DND-41 (cell line): ENCODE data around the gene S100A2.
"Not testable (repeated sequence)": the region's sequence is repeated elsewhere in the genome, so short reads cannot be mapped to it uniquely, and the experiment has no call there.

Experiments used
- ATAC-seq: fragments of 200-7000 bp; cut with Tn5 transposase; 3 replicates; pipeline ENCODE4 v1.9.1; 2021; ENCODE audit warnings: low read depth; ENCODE audit not compliant: insufficient read depth
- DNase-seq: peaks from one replicate; pipeline ENCODE4 v3.0.0-alpha.2; 2020
- H2AFZ ChIP-seq: 2 replicates; pipeline ENCODE4 v1.6.0; 2012; ENCODE audit warnings: low read depth, low read length
- H3K27ac ChIP-seq: 2 replicates; pipeline ENCODE4 v1.5.1; 2012; ENCODE audit warnings: low read length, inconsistent platforms
- H3K27me3 ChIP-seq: fragments of 200-600 bp; sonication (generic); 2 replicates; pipeline ENCODE4 v1.6.0; 2012; ENCODE audit warnings: low read length, mild to moderate bottlenecking, inconsistent platforms; ENCODE audit not compliant: insufficient read depth, poor library complexity
- H3K36me3 ChIP-seq: 2 replicates; pipeline ENCODE4 v1.5.1; 2012; ENCODE audit warnings: low read length, inconsistent platforms; ENCODE audit not compliant: insufficient read depth
- H3K4me1 ChIP-seq: 2 replicates; pipeline ENCODE4 v1.5.1; 2012; ENCODE audit warnings: mild to moderate bottlenecking, low read length; ENCODE audit not compliant: insufficient read depth
- H3K4me2 ChIP-seq: 2 replicates; pipeline ENCODE4 v1.6.0; 2012; ENCODE audit warnings: mild to moderate bottlenecking, moderate library complexity, low read length, inconsistent platforms; ENCODE audit not compliant: insufficient read depth
- H3K4me3 ChIP-seq, 2 experiments: fragments of 200-600 bp in 1 of 2; shearing (Covaris generic) in 1 of 2; 2 replicates each; pipeline ENCODE4 v1.5.1; 2012 to 2016; ENCODE audit warnings: inconsistent platforms in 2 of 2, low read length in 2 of 2, mild to moderate bottlenecking in 2 of 2, low read depth in 1 of 2, moderate library complexity in 1 of 2
- H3K79me2 ChIP-seq: 2 replicates; pipeline ENCODE4 v1.6.0; 2012; ENCODE audit warnings: low read length, inconsistent platforms; ENCODE audit not compliant: insufficient read depth
- H3K9ac ChIP-seq: 2 replicates; pipeline ENCODE4 v1.6.0; 2012; ENCODE audit warnings: low read depth, mild to moderate bottlenecking, inconsistent platforms, low read length, moderate library complexity
- H3K9me3 ChIP-seq: 2 replicates; pipeline ENCODE4 v1.5.1; 2012; ENCODE audit warnings: low read length, moderate library complexity, mild to moderate bottlenecking, inconsistent platforms; ENCODE audit not compliant: insufficient read depth, severe bottlenecking
- H4K20me1 ChIP-seq: 2 replicates; pipeline ENCODE4 v1.6.0; 2012; ENCODE audit warnings: low read length; ENCODE audit not compliant: insufficient read depth
- EZH2 ChIP-seq: IDR thresholded peaks from 3 replicates; pipeline ENCODE4 v1.6.1; 2012; ENCODE audit warnings: borderline replicate concordance, low read depth, mild to moderate bottlenecking, moderate library complexity, low read length, inconsistent platforms; ENCODE audit not compliant: severe bottlenecking
- TF ChIP-seq, protein P1 (sequence below): IDR thresholded peaks from 2 replicates; pipeline ENCODE4 v1.5.1; 2012; ENCODE audit warnings: borderline replicate concordance, low read length, moderate library complexity, mild to moderate bottlenecking; ENCODE audit not compliant: poor library complexity, severe bottlenecking; ENCODE audit errors: extremely low read depth

S100A2 gene

DNA sequence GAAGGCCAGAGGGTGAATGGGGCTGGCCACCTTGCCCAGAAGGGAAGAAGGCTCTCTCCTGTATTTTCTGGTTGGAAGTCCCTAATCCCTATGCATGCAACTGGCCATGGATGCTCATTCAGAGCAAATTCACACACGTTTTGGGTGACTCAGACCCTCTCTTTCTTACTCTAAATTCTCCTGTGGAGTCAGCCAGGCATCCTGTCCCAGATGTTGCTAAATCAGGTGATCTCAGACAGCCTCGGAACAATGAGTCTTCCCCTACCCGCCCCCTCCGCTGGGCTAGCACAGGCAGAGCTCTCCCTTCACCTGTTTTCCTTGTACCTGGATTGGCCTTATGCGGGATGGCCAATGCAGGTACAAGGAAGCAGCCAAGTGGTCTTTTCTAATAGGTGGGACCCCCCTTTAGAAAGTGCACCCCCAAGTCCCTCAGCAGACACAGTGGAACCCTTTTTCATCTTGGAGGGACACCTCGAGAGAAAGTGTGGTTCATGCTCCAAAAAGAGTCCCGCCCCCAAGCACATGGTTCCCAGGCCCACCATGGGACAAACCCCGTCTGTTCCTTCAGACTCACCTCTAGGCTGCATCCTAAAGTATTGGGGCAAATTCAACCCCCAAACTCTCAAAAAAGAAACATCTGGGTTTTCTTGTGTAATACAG lies 38.5 kb downstream of the S100A2 start:
- Histone ChIP-seq H3K9me3 (no peaks in the 10 kb centered on the region), H4K20me1 (no peaks in the 10 kb centered on the region), H3K79me2 (no peaks in the 10 kb centered on the region), H3K4me1 (peaks cover 8% of the 10 kb centered on the region), H2AFZ (no peak overlapping the region), H3K27ac (no peak overlapping the region), H3K9ac (no peak overlapping the region), H3K4me2 (no peak overlapping the region), H3K4me3 (no peak overlapping the region), H3K36me3 (no peaks in the 10 kb centered on the region), H3K27me3 (peaks cover 5% of the 10 kb centered on the region)
- DNase-seq (no peak), ATAC-seq (no peak)
- TF ChIP-seq EZH2: no peak
- TF ChIP-seq, protein P1, sequence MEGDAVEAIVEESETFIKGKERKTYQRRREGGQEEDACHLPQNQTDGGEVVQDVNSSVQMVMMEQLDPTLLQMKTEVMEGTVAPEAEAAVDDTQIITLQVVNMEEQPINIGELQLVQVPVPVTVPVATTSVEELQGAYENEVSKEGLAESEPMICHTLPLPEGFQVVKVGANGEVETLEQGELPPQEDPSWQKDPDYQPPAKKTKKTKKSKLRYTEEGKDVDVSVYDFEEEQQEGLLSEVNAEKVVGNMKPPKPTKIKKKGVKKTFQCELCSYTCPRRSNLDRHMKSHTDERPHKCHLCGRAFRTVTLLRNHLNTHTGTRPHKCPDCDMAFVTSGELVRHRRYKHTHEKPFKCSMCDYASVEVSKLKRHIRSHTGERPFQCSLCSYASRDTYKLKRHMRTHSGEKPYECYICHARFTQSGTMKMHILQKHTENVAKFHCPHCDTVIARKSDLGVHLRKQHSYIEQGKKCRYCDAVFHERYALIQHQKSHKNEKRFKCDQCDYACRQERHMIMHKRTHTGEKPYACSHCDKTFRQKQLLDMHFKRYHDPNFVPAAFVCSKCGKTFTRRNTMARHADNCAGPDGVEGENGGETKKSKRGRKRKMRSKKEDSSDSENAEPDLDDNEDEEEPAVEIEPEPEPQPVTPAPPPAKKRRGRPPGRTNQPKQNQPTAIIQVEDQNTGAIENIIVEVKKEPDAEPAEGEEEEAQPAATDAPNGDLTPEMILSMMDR: no peak

DNA sequence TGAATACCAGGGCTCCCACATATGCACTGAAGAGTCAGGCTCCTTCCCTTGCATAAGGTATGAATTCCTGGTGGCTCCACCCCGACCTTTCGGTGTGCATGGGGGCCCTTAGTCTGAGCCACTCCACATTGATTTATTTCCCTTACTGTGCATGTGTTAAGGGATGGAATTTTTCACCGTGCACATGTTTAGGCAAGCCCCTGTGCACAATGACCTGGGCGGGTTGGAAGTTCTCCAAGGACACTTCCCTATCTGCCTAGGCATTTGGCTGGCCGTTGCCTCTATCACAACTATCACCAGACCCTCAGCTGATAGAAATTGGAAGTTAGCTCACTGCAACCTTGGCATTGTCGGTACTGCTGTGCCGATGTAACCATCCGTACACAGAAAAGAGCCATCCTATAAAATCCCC lies 39.5 kb downstream of the S100A2 start:
- DNase-seq: no peak
- ATAC-seq: no peak
- H2AFZ ChIP-seq: no peak overlapping the region

DNA sequence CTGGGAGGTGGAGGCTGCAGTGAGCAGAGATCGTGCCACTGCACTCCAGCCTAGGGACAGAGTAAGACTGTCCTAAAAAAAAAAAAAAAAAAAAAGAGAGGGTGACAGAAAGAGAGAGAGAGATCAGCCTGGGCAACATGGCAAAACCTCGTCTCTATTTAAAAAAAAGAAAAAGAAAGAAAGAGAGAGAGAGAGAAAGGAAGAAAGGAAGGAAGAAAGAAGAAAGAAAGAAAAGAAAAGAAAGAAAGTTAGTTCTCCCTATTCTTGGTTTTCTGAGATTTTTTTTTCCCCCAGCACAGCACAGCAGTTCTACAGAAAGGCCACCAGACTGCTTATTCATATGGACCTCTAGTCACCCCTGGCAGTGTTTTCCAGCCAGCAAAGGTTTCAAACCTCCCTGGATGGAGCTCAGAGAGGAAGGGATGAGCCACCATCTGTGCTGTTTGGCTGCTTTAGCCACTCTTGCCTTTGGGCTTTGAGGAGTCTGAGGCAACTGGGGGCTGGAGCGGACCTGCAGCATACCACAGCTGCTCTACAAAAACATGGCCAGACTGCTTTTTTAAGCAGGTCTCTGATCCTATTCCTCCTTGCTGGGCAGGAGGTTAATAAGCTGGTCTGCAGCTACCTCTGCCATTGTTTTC lies 40.4 kb downstream of the S100A2 start:
- Histone ChIP-seq H3K4me3 (no peak overlapping the region), H2AFZ (no peak overlapping the region), H3K9ac (no peak overlapping the region), H3K27ac (no peak overlapping the region), H3K4me1 (no peaks in the 10 kb centered on the region), H3K27me3 (peaks cover 3% of the 10 kb centered on the region), H4K20me1 (no peaks in the 10 kb centered on the region), H3K79me2 (no peaks in the 10 kb centered on the region), H3K4me2 (no peak overlapping the region), H3K36me3 (no peaks in the 10 kb centered on the region), H3K9me3 (no peaks in the 10 kb centered on the region)
- TF ChIP-seq EZH2: no peak
- TF ChIP-seq, protein P1: no peak
- DNase-seq (no peak), ATAC-seq (no peak)

More for the DNA sequence above, 39.5 kb downstream of the S100A2 start:
- no peak overlapping the region for H3K4me3 ChIP-seq
- H3K4me1 ChIP-seq: no peaks in the 10 kb centered on the region
- TF ChIP-seq, protein P1: no peak
- no peak for TF ChIP-seq EZH2
- H3K36me3 ChIP-seq: no peaks in the 10 kb centered on the region
- H3K9me3 ChIP-seq: no peaks in the 10 kb centered on the region
- H3K9ac ChIP-seq: no peak overlapping the region
- peaks cover 5% of the 10 kb centered on the region for H3K27me3 ChIP-seq
- H3K79me2 ChIP-seq: no peaks in the 10 kb centered on the region
- H4K20me1 ChIP-seq: no peaks in the 10 kb centered on the region
- no peak overlapping the region for H3K27ac ChIP-seq
- no peak overlapping the region for H3K4me2 ChIP-seq

DNA sequence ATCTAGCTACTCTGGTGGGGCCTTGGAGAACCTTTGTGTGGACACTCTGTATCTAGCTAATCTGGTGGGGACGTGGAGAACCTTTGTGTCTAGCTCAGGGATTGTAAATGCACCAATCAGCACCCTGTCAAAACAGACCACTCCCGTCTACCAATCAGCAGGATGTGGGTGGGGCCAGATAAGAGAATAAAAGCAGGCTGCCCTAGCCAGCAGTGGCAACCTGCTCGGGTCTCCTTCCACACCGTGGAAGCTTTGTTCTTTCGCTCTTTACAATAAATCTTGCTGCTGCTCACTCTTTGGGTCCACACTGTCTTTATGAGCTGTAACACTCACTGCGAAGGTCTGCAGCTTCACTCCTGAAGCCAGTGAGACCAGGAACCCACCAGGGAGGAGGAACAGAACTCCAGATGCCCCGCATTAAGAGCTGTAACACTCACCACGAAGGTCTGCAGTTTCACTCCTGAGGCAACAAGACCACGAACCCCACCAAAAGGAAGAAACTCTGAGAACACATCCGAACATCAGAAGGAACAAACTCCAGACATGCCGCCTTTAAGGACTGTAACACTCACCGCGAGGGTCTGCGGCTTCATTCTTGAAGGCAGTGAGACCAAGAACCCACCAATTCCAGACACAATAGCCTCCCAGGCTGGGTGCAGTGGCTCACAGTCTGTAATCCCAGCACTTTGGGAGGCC lies 43.1 kb downstream of the S100A2 start:
- DNase-seq (peak; percentile 33), ATAC-seq (peak; percentile 47; the same call in 2 of the 3 replicates)
- H4K20me1 ChIP-seq, H3K79me2 ChIP-seq, H2AFZ ChIP-seq, H3K9me3 ChIP-seq, H3K27me3 ChIP-seq, H3K27ac ChIP-seq, H3K4me1 ChIP-seq, H3K4me3 ChIP-seq, H3K36me3 ChIP-seq, H3K4me2 ChIP-seq, H3K9ac ChIP-seq: not testable (repeated sequence)

DNA sequence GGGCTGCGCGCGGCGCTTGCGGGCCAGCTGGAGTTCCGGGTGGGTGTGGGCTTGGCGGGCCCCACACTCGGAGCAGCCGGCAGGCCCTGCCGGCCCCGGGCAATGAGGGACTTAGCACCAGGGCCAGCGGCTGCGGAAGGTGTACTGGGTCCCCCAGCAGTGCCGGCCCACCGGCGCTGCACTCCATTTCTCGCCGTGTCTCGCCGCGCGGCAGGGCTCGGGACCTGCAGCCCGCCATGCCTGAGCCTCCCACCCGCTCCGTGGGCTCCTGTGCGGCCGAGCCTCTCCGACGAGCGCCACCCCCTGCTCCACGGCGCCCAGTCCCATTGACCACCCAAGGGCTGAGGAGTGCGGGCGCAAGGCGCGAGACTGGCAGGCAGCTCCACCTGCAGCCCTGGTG lies 43.8 kb downstream of the S100A2 start:
- H3K9ac ChIP-seq, H3K27ac ChIP-seq: not testable (repeated sequence)

More for the DNA sequence above, 43.8 kb downstream of the S100A2 start:
- H3K36me3 ChIP-seq, H3K79me2 ChIP-seq, H3K4me2 ChIP-seq, ATAC-seq, H3K27me3 ChIP-seq, H2AFZ ChIP-seq, H4K20me1 ChIP-seq, H3K9me3 ChIP-seq, H3K4me3 ChIP-seq, DNase-seq, H3K4me1 ChIP-seq: not testable (repeated sequence)
